LNCaP clone FGC (cell line): ENCODE data around the gene FAM149A.

Experiments used
- DNase-seq: peaks from one replicate; pipeline ENCODE4 v3.0.0-alpha.2; 2011; ENCODE audit warnings: low read depth
- H3K4me3 ChIP-seq: 2 replicates; pipeline ENCODE4 v1.5.1; 2011; ENCODE audit warnings: mild to moderate bottlenecking, low read depth, low read length, control low read depth
- CTCF ChIP-seq: IDR thresholded peaks from 2 replicates; pipeline ENCODE4 v1.5.1; 2012; ENCODE audit warnings: mild to moderate bottlenecking; ENCODE audit not compliant: control insufficient read depth, insufficient read depth; ENCODE audit errors: extremely low read depth

FAM149A gene

GRCh38 chr4:186088523-186088922 is 16.0 kb upstream of the FAM149A start:
- DNase-seq, result no peak
- no peak for TF ChIP-seq CTCF
- no peak overlapping the region for H3K4me3 ChIP-seq

- TF ChIP-seq CTCF, result no peak
- DNase-seq, result no peak
- no peak overlapping the region for H3K4me3 ChIP-seq
Measured at GRCh38 chr4:186092296-186092695, 12.2 kb upstream of the FAM149A start.

GRCh38 chr4:186095406-186095805 is 9.1 kb upstream of the FAM149A start:
- DNase-seq, result no peak
- no peak for TF ChIP-seq CTCF
- no peak overlapping the region for H3K4me3 ChIP-seq

GRCh38 chr4:186096681-186097165 is 7.8 kb upstream of the FAM149A start:
- DNase-seq, result no peak
- no peak for TF ChIP-seq CTCF
- no peak overlapping the region for H3K4me3 ChIP-seq

- DNase-seq, result no peak
- H3K4me3 ChIP-seq, result no peak overlapping the region
- no peak for TF ChIP-seq CTCF
Measured at GRCh38 chr4:186097386-186097785, 7.1 kb upstream of the FAM149A start.

- no peak for DNase-seq
- no peak overlapping the region for H3K4me3 ChIP-seq
- no peak for TF ChIP-seq CTCF
Measured at GRCh38 chr4:186102931-186103330, 1.6 kb upstream of the FAM149A start.

- no peak overlapping the region for H3K4me3 ChIP-seq
- TF ChIP-seq CTCF, result no peak
- no peak for DNase-seq
Measured at GRCh38 chr4:186104890-186105646, 564 bp downstream of the FAM149A start.
